Fibroblast of skin of right quadriceps (primary cell): ENCODE results near the gene COX8A.
"Not testable (repeated sequence)": the region's sequence is repeated elsewhere in the genome, so short reads cannot be mapped to it uniquely, and the experiment has no call there.

ENCODE experiments used
- DNase-seq: peaks from one replicate; pipeline ENCODE4 v3.0.0-alpha.2; 2013

The COX8A gene

DNA sequence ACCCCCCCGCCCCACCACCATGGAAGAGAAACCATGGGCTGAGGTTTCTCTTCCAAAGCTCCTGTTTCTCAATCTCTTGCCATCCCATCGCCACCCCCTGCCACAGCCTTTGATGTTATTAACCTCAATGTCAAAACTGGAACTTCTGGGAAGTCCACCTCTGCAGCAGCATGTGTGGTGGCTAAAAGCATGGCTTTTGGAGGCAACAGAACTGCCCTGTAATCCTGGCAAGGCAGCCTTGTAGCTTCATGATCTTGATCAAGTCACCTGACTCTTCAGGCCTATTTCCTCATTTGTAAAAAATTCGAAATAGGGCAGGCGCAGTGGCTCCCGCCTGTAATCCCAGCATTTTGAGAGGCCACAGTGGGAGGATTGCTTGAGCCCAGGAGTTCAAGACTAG lies 3.5 kb upstream of the COX8A start:
- DNase-seq = no peak

DNA sequence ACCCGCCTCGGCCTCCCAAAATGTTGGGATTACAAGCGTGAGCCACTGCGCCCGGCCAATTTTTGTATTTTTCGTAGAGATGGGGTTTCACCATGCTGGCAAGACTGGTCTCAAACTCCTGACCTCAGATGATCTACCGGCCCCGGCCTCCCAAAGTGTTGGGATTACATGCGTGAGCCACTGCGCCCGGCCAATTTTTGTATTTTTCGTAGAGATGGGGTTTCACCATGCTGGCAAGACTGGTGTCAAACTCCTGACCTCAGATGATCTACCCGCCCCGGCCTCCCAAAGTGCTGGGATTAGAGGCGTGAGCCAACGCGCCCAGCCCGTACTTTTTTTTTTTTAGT lies 535 bp upstream of the COX8A start:
- DNase-seq = not testable (repeated sequence)

DNA sequence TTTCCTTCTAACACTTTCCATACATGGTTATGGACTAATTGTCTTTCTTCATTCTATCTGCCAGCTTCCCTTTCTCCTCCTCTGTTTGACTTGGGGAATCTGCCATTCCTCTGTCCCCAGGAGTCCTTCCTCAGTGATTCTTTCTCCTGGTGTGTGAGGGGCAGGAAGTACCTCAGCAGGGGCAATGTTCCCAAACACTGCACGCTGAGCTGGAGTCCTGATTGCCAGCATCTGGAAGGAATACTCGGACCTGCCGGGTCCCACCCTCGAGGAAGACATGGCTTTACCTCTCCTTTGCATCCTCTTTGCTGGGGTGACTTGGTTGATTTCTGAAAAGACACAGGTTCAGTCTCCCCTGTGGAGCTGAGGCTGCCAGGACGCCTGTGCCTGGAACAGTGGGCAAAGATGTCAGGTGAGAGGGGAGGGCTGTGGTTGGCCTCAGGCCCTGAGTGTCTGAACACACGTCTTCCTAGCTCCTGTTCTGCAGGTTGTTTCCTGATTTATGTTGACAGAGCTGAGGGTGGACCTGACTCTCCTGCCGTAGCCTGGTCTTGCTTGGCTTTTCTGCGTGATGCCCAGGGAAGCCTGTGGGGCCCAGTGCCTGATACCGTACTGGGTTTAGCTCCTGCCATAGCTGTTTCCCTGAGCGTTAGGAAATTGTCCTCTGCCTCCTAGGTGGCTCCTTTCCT lies 4.3 kb downstream of the COX8A start:
- no peak for DNase-seq

DNA sequence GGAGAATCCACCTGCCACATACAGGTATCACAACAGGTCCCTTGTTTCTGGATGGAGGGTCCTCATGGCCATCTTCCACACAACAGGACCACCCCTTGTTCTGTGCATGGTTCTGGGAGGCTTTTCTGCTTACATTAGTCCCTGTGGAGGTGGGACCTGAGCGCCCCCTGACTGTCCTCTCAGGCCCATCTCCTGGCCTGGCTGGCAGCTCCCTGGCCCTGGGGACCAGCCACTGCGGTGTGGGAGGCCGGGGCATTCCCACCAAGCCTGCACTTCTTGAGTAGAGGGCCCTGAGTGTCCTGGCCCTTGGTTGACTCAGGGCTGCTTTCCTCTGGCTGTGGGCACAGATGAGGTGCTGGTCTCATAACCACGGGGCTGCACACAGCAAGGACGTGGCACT lies 5.0 kb downstream of the COX8A start:
- DNase-seq = no peak

- no peak for DNase-seq
Measured at GRCh38 chr11:63985812-63986155, 11.4 kb downstream of the COX8A start.

DNA sequence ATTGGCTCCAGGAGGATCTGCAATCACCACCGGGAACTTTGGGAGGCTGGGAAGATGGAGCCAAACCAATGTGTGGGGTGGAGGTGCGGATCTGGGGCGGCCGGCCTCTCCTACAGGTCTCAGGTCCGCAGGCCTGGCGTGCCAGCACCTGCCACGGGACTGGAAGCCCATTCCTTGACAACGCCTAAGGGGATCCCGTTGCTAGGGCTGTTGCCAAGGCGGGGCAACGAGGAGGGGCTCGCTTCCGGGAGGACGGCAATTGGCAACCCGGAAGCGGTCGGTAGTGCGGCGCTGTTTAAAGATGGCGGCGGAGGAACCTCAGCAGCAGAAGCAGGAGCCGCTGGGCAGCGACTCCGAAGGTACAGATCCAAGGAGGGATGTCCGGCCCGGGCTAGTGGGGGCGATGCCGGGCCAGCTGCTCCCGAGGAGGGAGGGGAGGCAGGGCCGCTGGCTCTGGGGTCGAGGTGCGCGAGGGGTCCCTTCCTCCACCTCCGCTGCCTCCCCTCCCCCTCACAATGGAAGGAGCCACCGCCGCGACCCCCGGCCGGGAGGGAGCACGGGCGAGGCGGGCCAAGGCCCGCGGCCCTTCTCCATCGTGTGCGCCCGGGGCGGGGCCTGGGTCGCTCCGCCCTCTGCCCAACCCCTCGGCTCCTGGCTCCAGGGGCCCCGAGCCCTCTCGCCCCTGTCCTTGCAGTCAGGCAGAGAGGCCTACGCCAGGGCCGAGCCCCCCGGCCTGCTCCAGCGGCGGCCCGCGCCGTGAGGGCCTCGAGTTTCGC lies 11.9 kb downstream of the COX8A start, which contains the start of gene OTUB1:
TSS of gene OTUB1 (plus strand) at position 283 of the 776 bp plus-strand sequence. CDS start at position 302, 19 bp downstream.
- DNase-seq = peak; percentile 84

DNA sequence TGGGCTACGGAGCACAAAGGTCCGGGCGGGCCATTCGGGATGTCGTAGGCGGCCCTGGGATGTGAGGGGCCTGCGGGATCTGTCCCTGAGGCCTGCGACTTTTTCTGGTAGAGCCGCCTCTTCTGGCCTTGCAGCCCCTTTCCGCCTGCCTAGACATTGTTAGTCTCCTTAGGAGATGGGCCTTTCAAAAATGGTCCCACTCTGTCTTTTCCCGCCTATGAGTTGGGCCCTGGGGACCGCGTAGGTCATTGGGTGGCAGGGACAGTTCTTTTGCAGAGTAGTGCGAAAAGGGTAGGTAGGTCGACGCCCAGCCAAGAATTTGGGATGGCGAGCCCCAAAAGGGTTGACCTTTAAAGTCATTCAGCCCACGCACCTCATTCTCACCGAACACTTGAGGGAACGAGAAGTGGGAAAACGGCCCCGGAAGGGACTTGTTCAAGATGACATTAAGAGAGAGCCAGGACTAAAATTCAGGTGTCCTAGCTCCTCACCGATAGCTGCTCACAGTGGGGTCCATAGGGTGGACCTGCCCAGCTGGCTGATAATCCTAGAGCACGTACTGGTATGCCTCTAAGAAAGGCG lies 12.6 kb downstream of the COX8A start:
- no peak for DNase-seq

DNA sequence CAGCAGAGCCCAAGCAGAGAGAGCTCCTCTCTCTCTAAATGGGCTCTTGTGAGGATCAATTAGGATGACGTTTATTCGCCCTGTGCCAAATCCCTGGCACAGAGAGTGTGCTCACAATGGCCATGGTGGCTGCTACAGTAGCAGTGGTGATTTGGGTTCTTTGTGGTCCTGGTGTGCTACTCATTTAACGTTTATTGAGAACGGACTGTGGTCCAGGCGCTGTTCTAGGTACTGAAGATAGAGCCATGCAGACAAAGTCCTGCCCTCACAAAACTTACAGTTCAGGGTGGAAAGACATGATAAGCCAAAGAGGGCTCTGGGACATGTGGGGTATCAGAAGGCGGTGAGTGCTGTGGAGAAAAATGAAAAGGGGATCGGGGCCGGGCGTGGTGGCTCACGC lies 17.1 kb downstream of the COX8A start:
- no peak for DNase-seq

DNA sequence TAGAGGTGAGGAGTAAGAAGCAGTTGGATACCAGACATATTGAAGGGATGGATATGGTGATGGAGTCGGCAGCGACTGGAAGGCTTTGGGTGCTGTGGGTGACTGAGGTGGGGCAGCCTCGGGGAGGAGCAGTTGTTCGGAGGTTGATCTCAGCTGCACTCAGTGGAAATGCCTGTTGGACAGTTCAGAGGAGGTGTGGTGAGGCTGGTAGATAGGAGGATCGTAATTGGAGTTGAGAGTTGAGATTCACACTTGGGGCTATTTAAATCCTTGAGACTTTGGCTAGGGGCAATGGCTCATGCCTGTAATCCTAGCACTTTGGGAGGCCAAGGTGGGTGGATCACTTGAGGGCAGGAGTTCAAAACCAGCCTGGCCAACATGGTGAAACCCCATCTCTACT lies 18.7 kb downstream of the COX8A start:
- DNase-seq = no peak

GRCh38 chr11:63993993-63994392 lies 19.6 kb downstream of the COX8A start:
- DNase-seq = no peak

GRCh38 chr11:63996512-63996911 lies 22.1 kb downstream of the COX8A start:
- DNase-seq = no peak

- no peak for DNase-seq
Measured at GRCh38 chr11:63997104-63997700, 22.8 kb downstream of the COX8A start.

GRCh38 chr11:63997801-63998337 lies 23.4 kb downstream of the COX8A start:
- DNase-seq = no peak

GRCh38 chr11:63998558-63999348 lies 24.3 kb downstream of the COX8A start:
- DNase-seq = no peak

- peak; percentile 65 for DNase-seq
Measured at GRCh38 chr11:63999349-64000025, 25.1 kb downstream of the COX8A start.

DNA sequence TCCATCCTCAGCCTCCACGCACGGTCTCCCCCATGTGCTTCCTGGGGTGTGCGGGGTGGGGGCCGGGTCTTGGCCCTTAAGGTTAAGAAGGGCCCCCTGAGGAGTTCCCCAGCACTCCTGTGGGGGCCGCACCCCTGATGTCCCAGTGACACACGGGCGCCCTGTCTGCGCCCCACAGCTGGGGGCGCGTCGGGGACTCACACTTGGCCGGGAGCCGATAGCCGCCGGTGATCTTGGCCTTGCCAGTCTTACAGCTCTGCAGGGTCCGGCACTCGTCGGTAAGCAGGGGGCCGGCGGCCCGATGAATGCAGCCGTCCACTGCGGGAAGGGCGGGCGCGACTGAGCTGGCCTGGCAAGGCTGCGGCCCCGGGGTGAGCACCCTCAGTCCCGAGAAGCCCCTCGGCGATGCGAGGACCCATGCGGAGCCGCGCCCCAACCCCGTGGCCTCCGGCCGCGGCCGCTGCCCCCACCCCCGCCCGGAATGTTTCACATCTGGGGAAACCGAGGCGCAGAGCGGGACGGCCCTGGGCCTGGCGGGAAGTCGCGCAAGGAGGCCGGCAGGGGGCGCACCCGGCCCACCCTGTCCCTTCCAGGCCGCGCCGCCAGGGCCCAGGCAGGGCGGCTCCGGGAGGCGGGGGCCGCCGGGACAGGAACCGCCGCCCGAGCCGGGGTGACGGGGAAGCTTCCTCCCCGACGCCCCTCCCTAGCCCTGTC lies 25.8 kb downstream of the COX8A start:
- peak; percentile 74 for DNase-seq

- DNase-seq = no peak
Measured at GRCh38 chr11:64000740-64001483, 26.5 kb downstream of the COX8A start.

GRCh38 chr11:64001484-64002420 lies 27.3 kb downstream of the COX8A start:
- peak; percentile 49 for DNase-seq

- peak; percentile 17 for DNase-seq
Measured at GRCh38 chr11:64003807-64004589, 29.6 kb downstream of the COX8A start.
